Esophagus muscularis mucosa (tissue), 4 donors: Measurements from ENCODE around the gene TENT4B. TPM values are rescaled to one million over a fixed set of nuclear protein-coding genes. Genes with fewer than 3 reads are reported as not detected.

Source experiments
- DNase-seq: peaks from one replicate; pipeline ENCODE4 v3.0.0-alpha.2; 2017; ENCODE audit errors: extremely low spot score
- H3K27ac ChIP-seq, 4 donors: fragments of 200-600 bp; sonication (generic); replicated peaks in 1 of 4; 1 replicate in 3 of 4; 2 replicates in 1 of 4; pipeline ENCODE4 v1.5.1; 2016 to 2019; ENCODE audit warnings: mild to moderate bottlenecking in 1 of 4
- H3K27me3 ChIP-seq, 4 donors: fragments of 200-600 bp; sonication (generic); one replicate each; pipeline versions ENCODE4 v1.5.1 to v1.6.0; 2016 to 2019
- H3K36me3 ChIP-seq, 4 donors: fragments of 200-600 bp; sonication (generic); one replicate each; pipeline ENCODE4 v1.5.1; 2016 to 2019
- H3K4me1 ChIP-seq, 4 donors: fragments of 200-600 bp; sonication (generic); one replicate each; pipeline ENCODE4 v1.5.1; 2016 to 2019
- H3K4me3 ChIP-seq, 4 donors: fragments of 200-600 bp; sonication (generic); 1 replicate in 2 of 4; 2 replicates in 2 of 4; pipeline ENCODE4 v1.5.1; 2016 to 2019; ENCODE audit warnings: mild to moderate bottlenecking in 4 of 4, moderate library complexity in 1 of 4
- H3K9me3 ChIP-seq, 4 donors: fragments of 200-600 bp; sonication (generic); 1 replicate in 3 of 4; 2 replicates in 1 of 4; pipeline ENCODE4 v1.5.1; 2016 to 2019
- CTCF ChIP-seq, 3 experiments: fragments of 200-600 bp in 2 of 3; fragments of 450-650 bp in 1 of 3; sonication (generic) in 2 of 3; IDR thresholded peaks; one replicate each; pipeline ENCODE4 v1.5.1; 2017 to 2019; ENCODE audit warnings: antibody characterized with exemption in 3 of 3, mild to moderate bottlenecking in 2 of 3, moderate library complexity in 1 of 3
- EP300 ChIP-seq: sonication (generic); formaldehyde crosslinking; IDR thresholded peaks from one replicate; pipeline ENCODE4 v1.6.1; 2017; ENCODE audit warnings: antibody characterized with exemption
- POLR2A ChIP-seq: fragments of 450-650 bp; IDR thresholded peaks from one replicate; pipeline ENCODE4 v1.6.1; 2017; ENCODE audit warnings: antibody characterized with exemption, moderate library complexity, mild to moderate bottlenecking, low read depth
- POLR2AphosphoS5 ChIP-seq, 2 donors: sonication (generic); formaldehyde crosslinking; IDR thresholded peaks; one replicate each; pipeline ENCODE4 v1.6.1; 2017; ENCODE audit warnings: antibody characterized with exemption in 2 of 2
- WGBS: methylation state at CpG from one replicate; pipeline ENCODE4 v1.1.5; 2018; 5-methylcytosine and 5-hydroxymethylcytosine counted together
- intact Hi-C: fragments of 100-400 bp; cut with DNase I; formaldehyde crosslinking; loops from one replicate; pipeline ENCODE4 v1.15.1; 2023
- total RNA-seq, 4 donors: library from RNA; depleted of rRNA; stranded (reverse); fragments of >200 nt; gene quantifications; one replicate each; pipeline versions ENCODE4 v1.1.0 to v1.2.1, GENCODE V29; 2016

TENT4B gene
- total RNA-seq, 4 donors from 2014 or later: 9.9 to 18.3 (median 16.7) TPM

GRCh38 chr16:50263060-50263909 lies 110.2 kb downstream of the TENT4B start:
- peaks cover 8 to 48% (median 38%) of the 10 kb centered on the region in 4 donors for H3K4me1 ChIP-seq
- intact Hi-C loops: no loop called here
- DNase-seq: no peak
- H3K9me3 ChIP-seq: no peaks in the 10 kb centered on the region
- 93% methylated on average over 14 of the region's 16 CpGs for WGBS
- H3K36me3 ChIP-seq: no peaks in the 10 kb centered on the region
- no peaks in the 10 kb centered on the region for H3K27me3 ChIP-seq
- TF ChIP-seq CTCF (IDR thresholded peaks at IDR 0.05): no peak
- TF ChIP-seq EP300: no peak
- TF ChIP-seq POLR2AphosphoS5 (IDR thresholded peaks at IDR 0.05): no peak
- no peak for TF ChIP-seq POLR2A
- no peak overlapping the region for H3K4me3 ChIP-seq
- no peak overlapping the region for H3K27ac ChIP-seq

- Histone ChIP-seq H3K9me3 (no peaks in the 10 kb centered on the region), H3K27me3 (no peaks in the 10 kb centered on the region), H3K36me3 (no peaks in the 10 kb centered on the region), H3K27ac (no peak overlapping the region), H3K4me1 (peaks cover 8 to 39% (median 32%) of the 10 kb centered on the region in 4 donors), H3K4me3 (no peak overlapping the region)
- intact Hi-C loops: no loop called here
- DNase-seq: no peak
- TF ChIP-seq POLR2A: no peak
- WGBS: 85% methylated on average over 8 of the region's 8 CpGs
Observed at GRCh38 chr16:50263940-50264929, 111.1 kb downstream of the TENT4B start.

- Histone ChIP-seq H3K36me3 (no peaks in the 10 kb centered on the region), H3K27ac (no peak overlapping the region), H3K4me3 (no peak overlapping the region), H3K27me3 (no peaks in the 10 kb centered on the region), H3K9me3 (no peaks in the 10 kb centered on the region), H3K4me1 (peaks cover 3 to 31% (median 22%) of the 10 kb centered on the region in 4 donors)
- TF ChIP-seq POLR2A: no peak
- TF ChIP-seq CTCF (IDR thresholded peaks at IDR 0.05): no peak
- no peak for TF ChIP-seq POLR2AphosphoS5 (IDR thresholded peaks at IDR 0.05)
- intact Hi-C loops: no loop called here
- WGBS: 76% methylated on average over 2 of the region's 2 CpGs
- no peak for DNase-seq
Observed at GRCh38 chr16:50265260-50265659, 112.2 kb downstream of the TENT4B start.

- Histone ChIP-seq H3K27ac (peak overlapping the region in 3 of 4 donors; percentile 40 to 62 (median 56)), H3K27me3 (no peaks in the 10 kb centered on the region), H3K36me3 (no peaks in the 10 kb centered on the region), H3K4me1 (peaks cover 3 to 31% (median 21%) of the 10 kb centered on the region in 4 donors), H3K9me3 (no peaks in the 10 kb centered on the region), H3K4me3 (peak overlapping the region; percentile 38 to 51 (median 40))
- WGBS: 86% methylated on average over 9 of the region's 10 CpGs
- no peak for DNase-seq
- intact Hi-C loops: no loop called here
- TF ChIP-seq POLR2A (no peak), POLR2AphosphoS5 (IDR thresholded peaks at IDR 0.05) (no peak), CTCF (IDR thresholded peaks at IDR 0.05) (no peak), EP300 (no peak)
Observed at GRCh38 chr16:50265716-50266336, 112.7 kb downstream of the TENT4B start.
